ES-I3 (cell line): ENCODE results near the gene CFAP65.

Experiments used
- H3K36me3 ChIP-seq: 2 replicates; pipeline ENCODE4 v1.6.1; 2013; ENCODE audit warnings: mild to moderate bottlenecking, low read length, control low read depth, moderate library complexity; ENCODE audit not compliant: insufficient read depth
- H3K4me1 ChIP-seq: 2 replicates; pipeline ENCODE4 v1.6.1; 2013; ENCODE audit warnings: mild to moderate bottlenecking, control low read depth, low read length; ENCODE audit not compliant: insufficient read depth
- H3K9ac ChIP-seq: 2 replicates; pipeline ENCODE4 v1.6.1; 2013; ENCODE audit warnings: low read depth, mild to moderate bottlenecking, low read length, moderate library complexity
- H3K9me3 ChIP-seq: 2 replicates; pipeline ENCODE4 v1.6.1; 2013; ENCODE audit warnings: mild to moderate bottlenecking, low read length, moderate library complexity; ENCODE audit not compliant: control insufficient read depth, insufficient read depth

The CFAP65 gene

DNA sequence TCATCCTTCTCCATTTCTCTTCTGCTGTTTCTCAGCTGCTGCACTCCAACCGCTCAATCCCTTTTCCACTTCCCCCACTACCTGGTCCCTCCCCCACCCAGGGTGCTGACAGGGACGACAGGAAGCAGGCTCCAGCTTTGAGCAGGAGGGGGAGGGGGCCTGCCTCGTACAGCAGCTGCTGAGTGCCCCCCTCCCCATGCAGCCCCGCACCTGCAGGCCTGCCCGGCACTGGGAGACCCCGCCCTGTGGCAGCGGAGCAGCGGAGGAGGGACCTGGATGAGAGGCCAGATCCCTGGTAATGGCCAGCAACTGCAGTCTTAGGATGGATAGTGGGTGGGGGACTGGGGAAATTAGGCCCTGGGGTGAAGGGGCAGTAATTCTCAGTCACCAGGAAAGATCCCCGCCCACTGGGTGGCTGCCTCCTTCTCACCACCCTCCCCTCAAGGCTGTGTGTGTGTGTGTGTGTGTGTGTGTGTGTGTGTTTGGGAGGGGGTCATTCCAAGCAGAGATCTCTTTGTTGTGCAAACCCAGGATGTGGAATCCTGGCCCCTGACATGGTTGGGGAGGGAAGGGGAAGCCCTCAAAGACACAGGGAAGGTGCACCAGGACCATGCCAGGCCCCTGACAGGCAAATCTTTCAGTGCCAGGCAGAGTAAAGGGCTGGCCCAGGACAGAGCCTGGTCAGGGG is 41.3 kb downstream of the CFAP65 start:
- H3K9ac ChIP-seq = no peak overlapping the region
- peaks cover 16% of the 10 kb centered on the region; the same call in 1 of the 2 replicates for H3K4me1 ChIP-seq
- H3K9me3 ChIP-seq = no peaks in the 10 kb centered on the region
- no peaks in the 10 kb centered on the region for H3K36me3 ChIP-seq

DNA sequence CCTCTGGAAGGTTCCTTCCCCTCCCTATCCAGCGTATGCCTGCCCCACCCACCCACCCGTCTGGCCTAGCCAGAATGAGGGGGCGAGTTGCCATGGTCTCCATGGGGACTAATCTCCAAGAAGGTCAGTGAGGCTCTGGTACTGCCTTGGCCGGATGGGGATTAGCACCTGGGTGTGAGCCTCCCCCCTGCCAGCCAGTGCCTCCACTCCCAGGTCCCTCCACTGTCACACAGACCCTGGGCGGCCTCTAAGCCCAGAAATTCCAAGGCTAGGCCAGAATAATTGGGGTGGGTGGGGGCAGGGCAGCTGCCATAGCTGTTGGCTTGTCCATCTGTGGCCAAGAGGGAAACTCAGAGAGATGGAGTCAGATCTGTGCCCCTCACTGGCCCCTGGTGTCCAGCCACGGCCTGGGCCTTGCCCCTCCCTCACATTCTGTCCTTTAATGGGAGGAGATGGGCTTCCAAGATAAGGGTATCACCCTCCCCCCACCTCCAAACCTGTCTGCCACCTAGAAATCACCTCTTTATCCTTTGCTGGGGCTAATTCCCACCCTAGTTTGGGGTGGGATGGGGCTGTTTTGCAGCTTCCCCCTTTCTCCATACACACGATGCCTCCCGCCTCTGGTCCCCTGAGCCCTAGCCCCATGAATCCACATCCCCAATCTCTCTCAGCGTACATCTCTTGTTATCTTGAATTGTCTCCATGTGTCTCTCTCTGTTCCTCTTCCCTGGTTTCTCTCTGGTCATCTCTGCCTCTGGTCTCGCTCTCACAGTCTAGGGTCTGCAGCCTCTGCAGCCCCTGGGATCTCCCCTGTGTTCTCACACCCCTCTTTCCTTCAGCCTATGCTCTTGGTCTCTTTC is 42.1 kb downstream of the CFAP65 start:
- no peaks in the 10 kb centered on the region for H3K9me3 ChIP-seq
- peaks cover 16% of the 10 kb centered on the region; the same call in 1 of the 2 replicates for H3K4me1 ChIP-seq
- no peaks in the 10 kb centered on the region for H3K36me3 ChIP-seq
- no peak overlapping the region for H3K9ac ChIP-seq

- no peak overlapping the region for H3K9ac ChIP-seq
- H3K9me3 ChIP-seq = no peaks in the 10 kb centered on the region
- peaks cover 16% of the 10 kb centered on the region; the same call in 1 of the 2 replicates for H3K4me1 ChIP-seq
- no peaks in the 10 kb centered on the region for H3K36me3 ChIP-seq
Observed at GRCh38 chr2:218998414-218999002, 42.8 kb downstream of the CFAP65 start.

DNA sequence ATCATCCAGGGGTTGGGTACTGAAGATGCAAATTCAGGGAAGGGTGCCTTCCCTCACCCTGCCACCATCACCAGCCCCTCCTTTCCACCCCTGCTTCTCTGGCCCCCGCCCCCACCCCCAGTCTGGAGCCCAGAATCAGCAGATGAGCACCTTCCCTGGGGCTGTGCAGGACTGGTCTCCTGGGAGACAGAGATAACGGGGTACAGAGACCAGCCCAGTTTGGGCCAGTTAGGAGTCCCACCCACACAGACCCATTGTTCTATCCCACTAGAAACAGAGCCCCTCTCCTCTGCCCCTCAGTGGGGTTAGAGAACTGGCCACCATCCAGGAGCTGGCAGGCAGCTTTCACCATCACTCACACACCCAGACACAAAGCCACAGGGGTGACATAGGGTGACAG is 43.6 kb downstream of the CFAP65 start:
- Histone ChIP-seq H3K9me3 (no peaks in the 10 kb centered on the region), H3K4me1 (peaks cover 16% of the 10 kb centered on the region; the same call in 1 of the 2 replicates), H3K9ac (no peak overlapping the region), H3K36me3 (no peaks in the 10 kb centered on the region)

- H3K4me1 ChIP-seq = peaks cover 18% of the 10 kb centered on the region
- no peaks in the 10 kb centered on the region for H3K36me3 ChIP-seq
- H3K9me3 ChIP-seq = no peaks in the 10 kb centered on the region
- H3K9ac ChIP-seq = no peak overlapping the region
Observed at GRCh38 chr2:218996937-218997336, 44.4 kb downstream of the CFAP65 start.

DNA sequence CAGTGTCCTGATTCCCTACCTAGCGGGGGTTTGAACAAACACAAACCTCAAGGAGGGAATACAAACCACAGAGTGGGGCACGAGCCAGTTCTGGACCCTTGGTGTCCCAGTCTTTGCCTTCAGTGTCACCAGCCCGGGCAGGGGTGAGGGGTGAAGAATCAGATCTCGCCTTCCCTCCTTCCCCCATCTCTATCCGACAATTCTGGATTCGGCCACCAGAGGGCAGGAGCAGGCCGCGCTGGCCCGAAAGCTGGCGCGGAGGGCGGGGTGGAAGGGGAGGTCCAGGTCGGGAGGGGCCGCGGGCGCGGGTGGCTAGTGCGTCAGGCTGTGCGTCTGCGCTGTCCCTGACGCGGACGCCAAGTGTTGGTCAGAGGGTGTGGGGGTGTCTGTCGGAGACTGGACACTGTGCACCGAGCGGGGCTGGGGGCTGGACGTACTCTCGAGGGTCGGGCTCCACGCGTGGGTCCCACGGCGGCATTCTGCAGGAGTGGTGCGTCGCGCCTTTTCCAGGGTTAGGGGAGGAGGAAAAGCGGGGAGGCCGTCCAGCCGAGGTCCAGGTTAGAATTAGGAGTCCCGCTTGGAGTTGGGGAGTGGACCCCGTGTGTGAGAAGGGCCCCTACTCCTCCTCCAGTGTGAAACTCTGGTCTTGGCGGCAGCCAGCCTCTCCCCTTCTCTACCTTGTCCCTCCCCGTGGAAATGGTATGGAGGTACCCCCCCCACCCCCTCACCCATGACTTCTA is 45.2 kb downstream of the CFAP65 start:
- H3K36me3 ChIP-seq = no peaks in the 10 kb centered on the region
- H3K4me1 ChIP-seq = peaks cover 19% of the 10 kb centered on the region
- H3K9ac ChIP-seq = peak overlapping the region; percentile 61; the same call in 1 of the 2 replicates
- H3K9me3 ChIP-seq = no peaks in the 10 kb centered on the region

GRCh38 chr2:218995561-218995960 is 45.8 kb downstream of the CFAP65 start:
- Histone ChIP-seq H3K4me1 (peaks cover 14% of the 10 kb centered on the region), H3K36me3 (no peaks in the 10 kb centered on the region), H3K9ac (no peak overlapping the region), H3K9me3 (no peaks in the 10 kb centered on the region)

DNA sequence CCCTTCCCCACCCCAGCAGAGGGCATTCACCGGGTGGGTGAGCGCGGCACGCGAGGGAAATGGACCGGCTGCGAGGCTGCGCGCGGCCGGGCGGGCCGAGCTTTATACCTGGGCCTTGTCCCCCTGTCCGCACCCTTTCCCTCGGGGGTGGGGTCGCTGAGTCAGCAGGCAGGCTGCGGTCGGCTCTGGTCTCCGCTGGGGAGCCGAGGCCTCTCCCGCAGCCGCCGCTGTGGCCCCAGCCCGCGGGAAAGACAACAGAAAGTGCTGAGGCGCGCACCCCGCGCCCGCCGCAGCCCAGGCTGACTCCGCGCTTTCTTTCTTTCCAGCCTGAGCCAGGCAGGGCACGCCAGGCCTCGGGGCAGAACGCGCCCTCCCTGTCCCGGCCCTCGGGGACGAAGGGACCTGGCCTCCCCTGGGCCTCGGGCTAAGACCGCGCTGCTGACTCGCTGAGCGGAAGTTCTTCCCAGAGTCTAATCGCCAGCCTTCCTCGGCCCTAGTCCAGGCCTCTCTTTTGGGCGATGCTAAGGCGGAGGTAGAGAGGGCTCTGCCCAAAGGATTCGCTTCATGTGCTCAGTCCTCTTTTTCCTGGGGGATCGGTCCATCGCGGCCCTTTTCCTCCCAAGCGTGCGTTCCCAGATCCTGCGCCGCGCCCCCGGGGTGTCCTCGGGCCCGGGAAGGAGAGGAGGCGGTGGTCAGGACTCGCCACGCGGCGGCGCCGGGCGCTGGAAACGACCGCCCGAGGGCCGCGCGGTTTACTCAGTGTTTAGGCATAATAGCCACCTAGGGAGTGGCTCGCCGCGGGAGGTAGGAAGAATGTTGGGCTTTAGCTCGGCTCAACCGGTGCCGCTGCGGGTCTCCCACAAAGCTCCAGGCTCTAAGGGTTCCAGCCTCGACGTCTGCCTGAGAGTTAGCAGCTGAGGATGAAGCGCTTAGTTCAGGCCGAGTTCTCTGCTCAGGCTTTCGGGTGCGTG is 47.7 kb downstream of the CFAP65 start, which contains the start of gene CRYBA2:
TSS of gene CRYBA2 (minus strand) at position 78 of the 971 bp plus-strand sequence. CDS start 246 bp downstream, outside the sequence.
- peaks cover 4% of the 10 kb centered on the region; the same call in 1 of the 2 replicates for H3K4me1 ChIP-seq
- peak within 1 kb of the TSS; percentile 25; the same call in 1 of the 2 replicates for H3K9ac ChIP-seq

DNA sequence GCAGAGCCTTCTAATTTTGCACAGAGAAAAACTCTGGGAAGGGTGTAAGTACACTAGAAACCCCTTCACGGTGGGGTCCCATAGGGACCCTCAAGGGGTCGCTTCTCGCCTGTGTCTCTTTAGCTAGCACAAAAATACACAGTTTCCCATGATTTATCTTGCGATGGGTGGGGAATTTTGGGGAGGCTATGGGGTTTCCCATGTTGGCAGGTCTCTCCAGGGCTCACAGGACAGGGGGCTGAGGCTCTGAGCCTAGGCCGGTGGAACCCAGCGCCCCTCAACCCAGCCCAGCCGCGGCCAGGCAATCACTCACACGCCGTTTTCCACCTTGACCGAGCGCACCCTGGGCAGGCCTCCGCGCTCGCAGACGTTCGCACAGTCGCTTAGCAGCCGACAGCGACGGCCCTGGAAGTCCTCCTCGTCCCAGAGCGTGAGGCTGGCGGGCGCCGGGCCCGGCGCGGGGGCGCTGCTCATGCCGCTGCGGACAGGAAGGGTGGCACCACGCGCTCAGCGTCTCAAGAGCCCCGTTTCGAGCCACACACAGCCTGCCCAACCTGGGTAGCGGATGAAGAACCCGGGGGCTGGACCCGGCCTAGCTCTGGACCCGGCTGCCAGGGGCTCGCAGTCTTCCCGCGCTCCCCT is 48.5 kb downstream of the CFAP65 start:
- Histone ChIP-seq H3K9me3 (no peaks in the 10 kb centered on the region), H3K36me3 (no peaks in the 10 kb centered on the region), H3K9ac (peak overlapping the region; percentile 25; the same call in 1 of the 2 replicates), H3K4me1 (peaks cover 4% of the 10 kb centered on the region; the same call in 1 of the 2 replicates)

More for the DNA sequence above, 47.7 kb downstream of the CFAP65 start, which contains the start of gene CRYBA2:
- no peaks in the 10 kb centered on the region for H3K36me3 ChIP-seq
- no peaks in the 10 kb centered on the region for H3K9me3 ChIP-seq

DNA sequence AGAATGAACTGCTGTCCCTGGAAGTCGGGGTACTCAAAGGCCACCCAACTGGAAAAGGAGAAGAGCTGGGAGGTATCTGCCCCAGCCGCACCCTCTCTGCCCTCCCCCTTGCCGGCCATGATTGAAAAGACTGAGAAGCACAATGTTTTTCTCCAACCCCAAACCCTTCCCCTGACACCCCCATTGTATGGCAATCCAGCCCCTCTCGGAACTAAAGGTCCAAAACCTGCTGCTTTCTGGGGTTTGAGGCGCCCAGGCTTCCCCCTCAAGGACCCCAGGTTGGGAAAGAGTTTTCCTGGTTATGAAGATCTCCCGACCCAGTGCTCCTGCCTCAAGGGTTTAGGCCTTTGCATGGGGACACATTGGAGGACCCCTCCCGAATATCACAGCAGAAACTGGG is 49.1 kb downstream of the CFAP65 start:
- Histone ChIP-seq H3K9ac (no peak overlapping the region), H3K36me3 (no peaks in the 10 kb centered on the region), H3K9me3 (no peaks in the 10 kb centered on the region)

GRCh38 chr2:218991674-218992168 is 49.6 kb downstream of the CFAP65 start:
- peaks cover 4% of the 10 kb centered on the region; the same call in 1 of the 2 replicates for H3K4me1 ChIP-seq
- no peak overlapping the region for H3K9ac ChIP-seq
- H3K36me3 ChIP-seq = no peaks in the 10 kb centered on the region
- H3K9me3 ChIP-seq = no peaks in the 10 kb centered on the region

More for the DNA sequence above, 49.1 kb downstream of the CFAP65 start:
- H3K4me1 ChIP-seq = peaks cover 4% of the 10 kb centered on the region; the same call in 1 of the 2 replicates

DNA sequence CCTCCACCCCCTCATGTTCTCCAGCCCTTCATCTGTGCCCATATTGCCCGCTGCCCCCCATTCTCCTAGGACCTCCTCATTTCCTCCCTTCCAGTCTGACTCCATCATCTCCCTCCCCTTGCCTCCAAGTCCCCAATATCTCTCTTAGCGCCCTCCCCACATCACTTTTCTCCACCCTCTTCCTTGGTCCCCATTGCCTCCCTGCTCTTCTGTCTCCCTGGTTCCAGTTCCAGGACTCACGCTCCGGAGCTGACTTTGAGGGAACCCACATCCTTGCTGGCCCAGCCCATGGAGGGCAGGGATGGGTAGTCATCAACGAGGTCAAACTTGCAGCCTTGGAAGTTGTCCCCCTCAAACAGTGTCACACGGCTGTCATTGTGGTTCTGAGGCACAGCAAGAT is 50.7 kb downstream of the CFAP65 start:
- Histone ChIP-seq H3K9ac (no peak overlapping the region), H3K4me1 (peaks cover 4% of the 10 kb centered on the region; the same call in 1 of the 2 replicates), H3K9me3 (no peaks in the 10 kb centered on the region), H3K36me3 (no peaks in the 10 kb centered on the region)
